Measurements from ENCODE around the gene ANG.

ANG gene

GRCh38 chr14:20676072-20676471, 12.5 kb upstream of the ANG start:
- no peak for DNase-seq

GRCh38 chr14:20679907-20680306, 8.7 kb upstream of the ANG start:
- no peak for DNase-seq

DNA sequence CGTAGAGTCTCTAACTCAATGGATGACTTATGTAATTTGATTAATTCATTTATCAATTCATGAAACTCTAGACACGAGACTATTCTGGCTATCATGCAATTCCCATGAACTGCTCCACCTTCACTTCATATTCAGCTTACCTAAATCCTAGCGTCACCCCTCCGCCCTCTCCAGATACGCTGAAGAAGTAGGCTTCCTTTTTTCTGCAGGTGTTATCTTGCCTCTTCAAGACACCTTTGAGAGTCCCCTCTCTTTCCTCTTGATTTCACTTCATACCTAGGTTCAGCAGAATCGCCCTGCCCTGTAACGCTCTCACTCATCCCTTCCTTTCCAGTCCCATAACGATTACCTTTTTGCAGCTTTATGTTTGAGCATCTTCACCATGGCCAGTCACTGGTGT, 8.2 kb upstream of the ANG start:
- DNase-seq = no peak

DNA sequence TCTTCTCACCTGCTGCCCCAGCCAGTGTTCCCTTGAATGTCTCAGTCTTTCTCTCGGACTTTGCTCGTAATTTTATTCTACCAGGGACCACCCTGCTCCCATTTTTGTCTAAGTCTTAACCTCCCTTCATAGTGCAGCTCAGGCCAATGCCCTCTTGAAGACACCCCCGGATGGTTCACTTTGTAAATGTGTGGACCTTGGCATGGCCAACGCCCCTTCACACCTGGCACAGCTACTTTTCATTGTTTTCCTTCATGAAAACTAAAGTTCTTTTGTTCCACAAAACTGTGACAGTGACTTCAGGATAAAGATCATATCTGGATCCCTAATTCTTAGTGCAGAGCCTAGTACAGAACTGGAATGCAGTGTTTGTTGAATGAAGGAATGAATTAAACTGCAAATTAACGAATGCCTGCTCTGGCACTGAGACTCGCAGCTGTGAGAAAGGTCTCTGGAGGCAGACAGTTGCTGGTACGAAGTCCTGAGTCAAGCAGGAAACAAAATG, 7.7 kb upstream of the ANG start:
- peak in 1 of 4 experiments; percentile 23 for DNase-seq

GRCh38 chr14:20681348-20682126, 7.0 kb upstream of the ANG start:
- DNase-seq = peak; percentile 62 to 78 (median 68)

DNA sequence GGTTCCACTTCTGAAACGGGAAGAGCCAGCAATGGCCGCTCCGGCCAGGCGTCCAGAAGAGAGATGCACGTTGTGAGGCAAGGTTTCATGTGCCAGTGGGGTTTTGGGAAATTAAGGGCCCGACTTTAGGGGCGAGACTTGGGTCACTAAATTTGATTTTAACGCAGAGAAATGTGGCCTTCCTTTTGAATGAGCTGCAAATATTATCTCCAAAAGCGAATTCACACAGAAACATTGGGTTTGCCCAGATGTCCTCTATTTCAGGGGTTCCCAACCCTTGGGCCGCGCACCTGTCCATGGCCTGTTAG, 6.5 kb upstream of the ANG start:
- DNase-seq = no peak

GRCh38 chr14:20682435-20683124, 6.0 kb upstream of the ANG start:
- peak; percentile 32 to 70 (median 58) for DNase-seq

DNA sequence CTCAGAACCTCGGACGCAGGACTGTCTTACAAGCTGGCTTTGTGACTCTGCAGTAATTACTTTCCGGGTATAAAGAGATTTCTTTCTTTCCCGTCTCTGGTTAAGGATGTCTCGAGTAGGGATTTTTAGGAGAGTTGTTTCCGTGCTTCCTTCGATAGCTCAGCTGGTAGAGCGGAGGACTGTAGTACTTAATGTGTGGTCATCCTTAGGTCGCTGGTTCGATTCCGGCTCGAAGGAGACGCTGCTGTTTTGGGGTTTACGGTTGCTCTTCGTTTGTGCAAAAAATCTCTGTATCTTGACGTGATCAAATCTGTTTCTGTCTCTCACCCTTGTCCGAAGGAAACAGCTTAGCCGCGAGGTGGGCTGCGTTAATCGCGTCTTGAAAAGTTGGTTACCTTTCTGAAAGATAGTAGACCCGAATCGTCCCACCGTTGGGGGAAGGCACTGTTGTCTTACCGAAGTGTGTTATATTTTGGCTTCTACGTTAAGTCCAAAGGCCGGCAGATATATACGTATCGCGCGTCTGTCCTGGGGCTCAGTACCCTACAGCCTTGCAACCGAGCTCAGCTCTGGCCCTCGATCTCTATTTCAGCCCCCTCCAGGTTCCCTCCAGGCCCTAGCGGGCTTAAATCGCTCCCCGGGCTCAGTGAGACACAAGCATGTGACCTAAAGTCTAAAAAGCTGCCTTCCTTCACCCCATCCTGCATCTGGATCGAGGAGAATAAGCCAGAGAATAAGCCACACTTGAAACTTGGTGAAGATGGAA, 5.3 kb upstream of the ANG start:
- DNase-seq = peak; percentile 36 to 64 (median 53)

DNA sequence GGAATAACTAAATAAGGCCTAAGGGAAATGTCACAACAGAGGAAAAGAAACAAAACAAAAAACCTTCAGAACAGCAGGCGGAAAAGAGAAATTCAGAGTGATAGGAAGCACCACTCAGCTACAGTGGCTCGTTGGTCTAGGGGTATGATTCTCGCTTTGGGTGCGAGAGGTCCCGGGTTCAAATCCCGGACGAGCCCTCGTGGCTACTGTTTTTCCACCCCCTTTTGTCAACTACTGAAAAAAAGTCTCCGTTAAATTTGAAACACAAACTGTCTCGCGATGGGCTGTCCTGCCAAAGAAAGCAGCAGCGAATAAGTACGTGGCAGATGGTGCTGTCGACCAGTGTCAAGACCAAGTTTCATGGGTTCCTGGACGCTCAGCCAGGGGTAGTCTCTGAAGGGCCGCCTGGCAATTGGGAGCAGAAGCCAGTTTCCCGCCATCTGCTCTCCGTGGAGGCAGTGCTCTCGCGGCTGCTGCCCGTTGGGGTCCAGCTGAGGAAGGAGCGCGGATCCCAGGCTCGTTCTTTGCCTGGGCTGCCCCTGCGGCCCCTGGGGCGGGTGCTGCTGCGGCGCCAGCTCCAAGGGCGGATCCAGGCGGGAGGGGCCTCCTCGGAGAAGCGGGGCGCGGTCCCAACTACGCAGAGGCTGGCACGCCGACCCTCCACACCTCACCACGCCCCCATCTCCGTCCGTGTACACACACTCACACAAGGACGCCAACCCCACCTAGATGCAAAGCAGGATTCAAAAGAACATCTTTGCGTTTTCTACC, 4.5 kb upstream of the ANG start, which contains the start of gene RNASE4:
TSS of gene RNASE4 (plus strand) at position 670 of the 771 bp plus-strand sequence. CDS start 14,812 bp downstream, outside the sequence.
- DNase-seq = peak; percentile 63 to 72 (median 68)

DNA sequence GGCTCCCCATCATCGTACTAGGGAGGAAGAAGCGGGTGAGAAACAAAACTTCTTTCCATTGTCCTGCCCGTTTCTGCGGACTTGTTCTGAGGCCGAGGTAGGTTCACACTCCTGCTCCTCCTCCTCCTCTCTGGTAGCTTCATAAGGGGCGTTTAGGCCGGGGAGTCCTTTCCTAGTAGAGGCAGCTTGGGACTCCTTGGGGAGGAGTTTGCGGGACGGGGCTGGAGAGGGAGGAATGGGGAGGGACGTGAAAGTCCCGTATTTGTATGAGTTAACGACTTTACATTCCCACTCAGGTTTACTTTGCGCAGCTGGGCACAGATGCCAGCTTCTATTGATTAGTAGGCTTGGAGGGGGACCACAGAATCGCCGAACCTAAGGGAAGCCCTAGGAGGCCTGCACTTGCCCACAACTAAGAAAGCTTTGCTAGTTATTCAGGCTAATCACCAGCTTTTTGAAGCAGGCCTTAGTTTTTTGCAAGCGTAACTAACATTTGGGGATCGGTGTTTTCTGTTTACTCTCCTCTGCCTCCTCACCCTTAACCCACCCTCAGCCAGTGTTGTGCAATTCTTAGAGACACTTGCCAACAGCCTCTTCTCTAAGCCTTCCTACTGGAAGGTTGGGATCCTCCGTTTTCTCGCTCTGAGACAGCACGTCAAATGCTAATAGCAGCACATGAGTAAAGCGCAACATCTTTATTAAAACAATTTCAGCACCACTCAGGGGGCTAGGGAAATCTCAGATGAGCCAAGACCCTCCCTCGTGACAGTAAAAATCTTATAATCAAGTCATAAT, 3.7 kb upstream of the ANG start:
- DNase-seq = no peak

GRCh38 chr14:20686386-20687143, 2.0 kb upstream of the ANG start:
- no peak for DNase-seq

DNA sequence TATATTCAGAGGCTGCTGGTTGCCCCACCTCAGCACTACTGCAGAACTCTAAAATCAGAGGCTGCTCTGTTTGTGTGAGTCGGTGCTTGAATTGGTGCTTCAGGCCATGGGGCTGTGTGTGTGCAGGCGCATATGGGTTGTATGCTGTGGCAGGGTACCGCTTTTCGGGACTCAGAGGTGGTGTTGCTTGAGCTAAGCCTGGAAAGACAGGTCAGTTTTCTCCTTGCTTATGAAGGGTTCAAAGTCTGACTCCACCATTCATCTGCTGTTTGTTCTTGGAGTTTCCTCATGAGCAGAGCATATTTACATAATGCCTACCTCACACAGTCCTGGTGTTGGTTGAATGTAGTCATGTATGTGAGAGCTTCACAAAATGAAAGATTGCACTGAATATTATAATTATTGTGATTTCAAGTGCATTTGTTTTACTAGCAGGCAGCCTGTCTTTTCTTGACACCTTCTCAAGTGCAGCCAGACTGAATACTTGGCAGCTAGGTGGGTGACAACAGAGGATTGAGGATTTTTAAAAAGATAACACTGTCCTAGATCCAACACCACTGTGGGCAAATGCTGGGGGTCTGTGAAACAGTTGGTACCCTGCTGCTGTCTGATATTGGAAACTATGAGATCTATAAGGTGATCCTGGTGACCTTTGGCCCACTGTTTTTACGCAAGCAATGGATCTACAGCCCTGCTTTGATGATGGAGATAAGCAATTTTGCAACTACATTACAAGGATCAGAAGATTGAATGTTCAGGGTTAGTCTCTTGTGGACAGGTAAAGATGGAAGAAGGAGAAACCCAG, 1.0 kb upstream of the ANG start:
- DNase-seq = no peak

DNA sequence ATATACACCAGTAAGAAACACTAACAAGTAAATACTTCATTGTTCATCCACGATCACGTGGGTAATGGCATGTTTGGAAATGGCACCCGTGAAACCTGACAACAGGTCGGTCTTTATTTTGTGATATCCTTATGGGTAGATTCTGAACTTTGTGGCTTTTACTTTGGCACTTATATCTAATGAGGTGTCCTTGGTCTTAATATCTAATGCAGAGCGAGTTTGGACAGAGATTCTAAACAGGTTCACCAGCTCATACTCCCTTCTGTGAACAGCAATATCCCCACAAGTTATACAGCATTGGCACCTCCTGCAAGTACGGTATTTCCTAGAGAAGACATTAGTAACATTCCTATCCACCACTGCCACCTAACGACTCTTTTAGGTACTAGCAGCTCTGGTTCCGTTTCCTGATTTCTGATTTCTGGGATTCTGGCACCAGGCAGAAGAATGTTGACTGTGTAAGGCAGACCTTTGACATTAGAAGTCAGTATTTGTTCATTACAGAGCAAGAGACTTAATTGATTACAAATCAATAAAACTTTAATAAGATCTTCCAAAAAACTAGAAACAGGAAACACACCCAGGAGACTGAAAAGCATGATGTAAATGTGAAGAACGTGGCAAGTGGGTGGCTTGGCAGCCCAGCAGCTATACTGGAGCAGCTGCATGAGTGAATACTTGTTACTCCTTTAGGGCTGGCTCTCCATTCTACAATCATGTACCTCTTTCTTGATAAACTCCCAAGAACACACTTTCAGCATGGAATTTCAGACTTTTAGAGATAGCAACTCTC, 2.5 kb downstream of the ANG start:
- no peak for DNase-seq

- no peak for DNase-seq
Observed at GRCh38 chr14:20692116-20692751, 3.7 kb downstream of the ANG start.

- DNase-seq = no peak
Observed at GRCh38 chr14:20696764-20697163, 8.2 kb downstream of the ANG start.

GRCh38 chr14:20697273-20698017, 8.9 kb downstream of the ANG start:
- DNase-seq = peak in 3 of 4 experiments; percentile 6 to 41 (median 6)

DNA sequence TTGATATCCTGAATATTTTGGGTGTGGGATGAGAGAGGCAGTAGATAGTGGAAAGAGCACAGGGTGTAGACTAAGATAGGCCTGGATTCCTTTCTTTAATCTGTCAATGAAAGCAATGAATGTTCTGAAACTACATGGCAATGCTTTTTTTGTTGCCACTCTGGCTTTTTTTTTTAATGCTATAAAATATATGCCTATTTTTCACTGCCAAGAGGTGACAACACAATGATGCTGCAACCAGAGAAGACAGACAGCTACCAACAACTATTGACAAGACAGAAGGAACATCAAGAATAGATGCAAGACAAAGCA, 9.4 kb downstream of the ANG start:
- DNase-seq = no peak

- no peak for DNase-seq
Observed at GRCh38 chr14:20698934-20699333, 10.4 kb downstream of the ANG start.

Data from activated naive CD4-positive, alpha-beta T cell (primary cell).